ENCODE data around the gene JPH2.

Gene JPH2

DNA sequence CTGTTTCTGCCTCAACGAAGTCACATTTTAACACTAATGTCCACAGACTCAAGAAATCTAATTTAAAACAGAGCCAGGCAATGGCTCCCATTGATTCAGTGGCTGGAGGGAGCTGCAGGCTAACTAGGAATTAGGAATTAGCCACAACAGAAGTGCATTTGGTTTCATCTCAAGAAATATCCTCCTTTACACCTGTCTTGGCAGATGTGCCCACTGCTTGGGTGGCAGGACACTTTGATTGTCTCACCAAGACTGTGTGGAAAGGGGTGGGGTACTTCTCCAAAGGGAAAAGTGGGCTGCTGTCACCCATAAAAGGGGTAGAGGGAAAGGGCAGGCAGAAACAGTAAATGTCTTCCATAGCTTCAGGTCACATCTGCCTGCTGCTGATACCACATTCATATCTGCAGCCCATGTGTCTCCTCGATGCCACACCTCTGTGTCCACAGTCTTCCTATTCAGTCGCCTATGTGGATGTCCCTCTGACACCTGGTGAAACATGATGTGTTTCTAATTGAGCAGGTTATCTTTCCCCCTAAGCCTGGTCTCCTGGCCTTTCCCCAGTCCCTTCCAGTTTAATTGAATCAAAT lies 34.5 kb upstream of the JPH2 start:
- DNase-seq (ENCODE audit: insufficient read length, low spot score), result no peak
- no peak for FAIRE-seq
- TF ChIP-seq POLR2A (IDR thresholded peaks at IDR 0.05; ENCODE audit: low read depth, low read length), result no peak

DNA sequence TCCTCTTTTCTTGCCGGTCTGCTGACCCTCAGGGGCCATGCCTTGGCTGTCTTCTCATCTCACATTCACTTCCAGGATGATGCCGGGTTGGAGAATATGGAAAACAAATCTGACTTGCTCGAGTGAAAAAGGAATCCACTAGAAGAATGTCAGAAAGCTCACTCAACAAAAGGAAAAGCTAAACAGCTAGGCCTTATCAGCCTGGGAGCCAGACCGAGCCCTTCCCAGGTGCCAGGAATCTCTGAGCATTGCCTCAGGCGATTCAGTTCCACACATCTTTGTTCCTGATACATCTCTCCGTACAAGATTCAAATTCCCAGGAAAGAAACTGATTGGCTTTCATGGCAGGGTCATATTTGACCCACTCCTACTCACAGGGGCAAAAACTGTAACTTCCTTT lies 32.8 kb upstream of the JPH2 start:
- DNase-seq (ENCODE audit: insufficient read length, low spot score) (no peak), FAIRE-seq (no peak)
- no peak for TF ChIP-seq POLR2A (IDR thresholded peaks at IDR 0.05; ENCODE audit: low read depth, low read length)

DNA sequence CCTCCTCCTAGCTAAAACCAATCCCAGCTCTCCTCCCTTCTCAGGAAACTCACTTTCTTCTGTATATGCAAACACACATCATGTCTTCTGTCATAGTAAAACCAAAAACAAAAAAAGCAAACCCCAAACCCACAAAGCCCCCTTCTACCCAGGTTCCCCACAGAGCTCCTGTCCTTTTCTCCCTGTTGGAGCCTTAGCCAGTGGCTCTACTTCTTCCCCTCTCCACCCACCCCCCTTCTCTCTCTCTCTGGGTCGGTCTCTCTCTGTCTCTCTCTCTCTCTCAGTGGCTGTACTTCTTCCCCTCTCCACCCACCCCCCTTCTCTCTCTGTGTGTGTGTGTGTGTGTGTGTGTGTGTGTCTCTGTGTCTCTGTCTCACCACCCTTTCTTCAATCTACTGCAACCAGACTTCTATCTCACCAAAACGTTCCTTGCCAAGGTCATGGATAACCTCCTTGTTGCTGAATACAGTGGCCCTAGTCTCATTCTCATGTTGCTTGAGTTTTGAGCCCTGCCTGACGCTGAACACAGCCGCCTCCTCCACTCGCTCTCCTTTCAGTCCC lies 32.3 kb upstream of the JPH2 start:
- FAIRE-seq (no peak), DNase-seq (ENCODE audit: insufficient read length, low spot score) (no peak)
- no peak for TF ChIP-seq POLR2A (IDR thresholded peaks at IDR 0.05; ENCODE audit: low read depth, low read length)

DNA sequence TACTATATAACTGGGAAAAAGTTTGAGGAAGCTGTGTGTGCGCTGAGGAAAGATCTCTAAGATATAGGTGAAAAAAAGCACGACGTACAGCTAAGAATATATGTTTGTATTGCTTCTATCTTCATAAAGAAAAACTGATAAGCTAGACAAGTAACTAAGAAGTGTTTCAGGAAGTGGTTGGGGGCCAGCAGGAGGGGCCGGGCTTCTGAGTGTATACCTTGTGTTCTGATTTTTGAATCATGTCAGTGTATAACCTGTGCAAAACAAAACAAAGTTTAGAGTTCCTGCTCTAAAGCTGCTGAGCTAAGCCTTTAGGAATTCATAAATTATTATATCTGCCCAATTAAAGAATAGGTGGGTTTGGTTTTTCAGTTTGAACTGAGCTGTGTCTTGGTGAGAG lies 31.5 kb upstream of the JPH2 start:
- no peak for TF ChIP-seq POLR2A (IDR thresholded peaks at IDR 0.05; ENCODE audit: low read depth, low read length)
- DNase-seq (ENCODE audit: insufficient read length, low spot score), result no peak
- no peak for FAIRE-seq

DNA sequence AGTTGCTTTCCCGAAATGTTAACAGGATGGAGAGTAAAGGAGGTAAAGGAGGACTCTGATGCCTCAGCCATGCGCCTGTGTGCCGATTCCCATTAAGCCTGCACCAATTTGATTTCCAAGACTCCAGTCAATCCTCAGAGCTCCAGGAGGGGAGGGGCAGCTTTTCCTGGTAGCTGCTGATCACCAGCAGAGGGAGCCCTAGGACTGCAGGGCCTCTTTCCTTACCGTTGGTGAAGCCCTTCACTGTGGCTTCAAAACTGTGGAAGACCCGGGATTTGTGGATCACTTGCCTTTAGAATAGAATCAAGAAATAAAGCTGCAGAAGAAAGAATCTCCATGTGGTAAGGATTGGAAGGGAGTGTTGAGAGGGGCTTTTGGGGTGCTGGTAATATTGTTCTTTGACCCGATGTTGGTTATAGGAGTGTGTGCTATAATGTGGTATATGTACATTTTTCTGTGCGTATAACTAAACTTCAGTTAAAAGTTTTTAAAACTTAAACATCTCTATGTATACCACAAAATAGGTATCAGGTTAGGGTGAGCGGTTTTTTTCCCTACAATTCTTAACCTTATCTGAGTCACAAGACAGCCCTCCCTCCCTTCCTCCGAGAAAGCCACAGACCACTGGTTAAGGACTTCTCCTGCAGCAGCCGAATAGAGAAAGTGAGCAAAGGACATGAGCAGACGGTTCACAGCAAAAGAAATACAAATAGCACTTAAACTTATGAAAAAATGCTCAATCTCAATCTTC lies 30.5 kb upstream of the JPH2 start:
- DNase-seq (ENCODE audit: insufficient read length, low spot score), result peak; percentile 51
- no peak for TF ChIP-seq POLR2A (IDR thresholded peaks at IDR 0.05; ENCODE audit: low read depth, low read length)
- FAIRE-seq, result no peak

DNA sequence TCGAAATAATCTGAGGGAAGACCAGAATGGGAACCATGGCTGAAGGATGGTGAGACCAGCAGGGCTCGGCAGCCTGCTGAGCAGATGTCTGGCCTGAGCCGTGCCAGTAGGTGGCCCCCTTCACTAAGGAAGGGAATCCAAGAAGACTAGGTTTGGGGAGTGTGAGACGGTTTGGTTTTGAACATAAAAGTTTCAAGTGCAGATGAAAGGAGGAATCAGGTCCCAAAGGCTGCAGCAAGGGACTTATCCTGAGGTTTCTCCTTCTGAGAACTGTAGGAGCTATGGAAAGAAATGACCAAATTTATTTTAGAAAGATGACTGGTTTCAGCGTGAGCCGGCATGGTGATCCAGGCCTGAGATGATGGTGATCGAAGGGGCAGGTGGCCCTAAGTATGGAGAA lies 28.1 kb upstream of the JPH2 start:
- no peak for TF ChIP-seq POLR2A (IDR thresholded peaks at IDR 0.05; ENCODE audit: low read depth, low read length)
- no peak for FAIRE-seq
- DNase-seq (ENCODE audit: insufficient read length, low spot score), result no peak

DNA sequence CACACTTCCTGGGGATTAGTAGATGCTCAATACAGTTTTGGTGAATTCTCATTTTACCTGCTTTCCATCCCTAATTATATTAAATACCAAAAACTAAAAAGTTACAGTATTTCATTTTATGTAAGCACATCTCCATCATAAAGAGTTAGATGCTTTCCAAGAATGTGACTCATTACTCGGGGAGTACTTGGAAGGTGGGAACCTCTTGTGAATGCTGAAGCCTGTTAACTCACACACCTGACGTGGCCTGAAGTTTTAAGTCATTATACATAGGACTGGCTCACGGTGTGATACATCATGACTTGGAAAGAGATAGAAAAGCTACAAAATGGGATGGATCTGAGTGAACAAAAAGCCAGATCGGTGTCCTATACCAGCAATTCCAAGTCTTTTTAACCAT lies 25.8 kb upstream of the JPH2 start:
- TF ChIP-seq POLR2A (IDR thresholded peaks at IDR 0.05; ENCODE audit: low read depth, low read length), result no peak
- DNase-seq (ENCODE audit: insufficient read length, low spot score) (no peak), FAIRE-seq (no peak)

DNA sequence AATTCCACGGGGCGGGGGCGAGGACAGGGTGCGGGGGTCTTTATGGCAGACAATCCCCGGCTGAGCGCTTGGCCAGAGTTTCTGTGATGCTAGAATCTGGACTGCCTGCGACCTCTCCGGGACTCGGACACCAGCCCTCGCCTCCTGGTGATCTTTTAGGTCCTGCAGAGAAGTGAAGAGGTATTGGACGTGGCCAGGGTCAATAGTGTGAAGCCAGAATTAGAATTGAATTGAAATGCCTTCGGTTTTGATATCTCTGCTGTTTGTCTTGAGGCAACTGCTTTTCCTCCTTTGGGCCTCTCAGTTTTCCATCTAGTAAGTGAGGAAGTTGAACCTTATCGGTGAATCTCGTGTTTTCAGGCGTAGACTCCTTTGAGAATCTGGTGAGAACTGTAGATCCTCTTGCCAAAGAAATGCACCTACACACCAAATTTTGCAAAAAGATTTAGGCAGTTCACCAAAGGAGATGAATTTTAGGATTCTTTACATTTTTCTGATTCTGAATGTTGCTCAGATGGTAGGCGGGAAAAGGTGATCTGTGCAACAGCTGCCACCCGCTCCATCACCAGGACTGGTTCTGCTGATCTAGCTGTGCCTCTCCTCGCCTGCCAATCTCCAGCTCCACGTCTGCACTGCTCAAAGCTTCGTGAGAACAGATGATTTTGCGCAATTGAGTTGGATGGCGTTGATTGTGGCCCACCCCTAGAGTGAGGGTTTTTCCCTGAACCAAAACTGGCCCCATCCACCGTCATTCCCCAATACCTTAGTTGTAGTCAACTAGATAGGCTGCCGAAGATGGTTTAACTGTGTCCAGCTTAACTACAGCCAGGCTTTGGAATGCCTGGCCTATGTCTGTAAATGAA lies 24.4 kb upstream of the JPH2 start:
- DNase-seq (ENCODE audit: insufficient read length, low spot score) (no peak), FAIRE-seq (no peak)
- TF ChIP-seq POLR2A (IDR thresholded peaks at IDR 0.05; ENCODE audit: low read depth, low read length), result no peak

DNA sequence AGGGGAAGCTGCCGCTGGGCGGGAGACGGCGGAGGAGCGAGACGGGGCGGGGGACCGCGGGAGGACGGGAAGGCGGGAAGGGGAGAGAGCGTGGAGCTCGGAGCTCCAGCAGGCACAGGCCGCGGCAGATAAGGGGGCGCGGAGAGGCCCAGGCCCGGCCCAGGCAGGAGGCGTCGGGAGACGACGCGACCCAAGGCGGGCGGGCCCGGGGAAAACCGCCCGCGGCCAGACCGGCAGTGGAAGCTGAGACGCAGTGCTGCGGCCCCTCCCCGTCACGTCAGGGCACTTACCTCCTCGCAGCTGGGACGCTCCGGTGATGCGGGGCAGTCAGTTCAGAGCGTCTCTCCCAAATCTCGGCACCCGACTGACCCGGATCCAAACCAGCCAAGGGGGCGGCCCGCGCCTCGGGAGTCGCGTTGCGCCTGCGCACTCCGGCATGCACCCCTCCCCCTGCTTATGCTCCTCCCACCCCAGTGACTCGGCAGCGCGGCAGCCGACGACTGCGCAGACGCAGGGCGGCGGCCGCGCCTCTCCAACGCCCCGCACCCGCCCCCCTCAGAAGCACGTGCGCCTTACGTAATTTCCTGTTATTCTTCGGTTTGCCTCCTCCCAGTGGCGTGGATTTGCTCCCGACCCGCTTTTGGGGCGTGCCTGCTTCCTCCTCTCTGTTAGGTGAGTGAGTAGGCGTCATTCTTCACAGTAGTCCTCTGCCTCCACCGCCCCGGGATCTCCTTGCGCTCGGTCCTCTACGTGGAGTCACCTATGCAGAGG lies 23.6 kb upstream of the JPH2 start, which contains the start of gene OSER1:
Gene OSER1 (minus strand): TSS at position 366 of the 771 bp plus-strand sequence. CDS start 3,814 bp downstream, outside the sequence.
- DNase-seq (ENCODE audit: insufficient read length, low spot score) (peak; percentile 92), FAIRE-seq (peak; percentile 67)
- TF ChIP-seq POLR2A (IDR thresholded peaks at IDR 0.05; ENCODE audit: low read depth, low read length), result peak; percentile 93

DNA sequence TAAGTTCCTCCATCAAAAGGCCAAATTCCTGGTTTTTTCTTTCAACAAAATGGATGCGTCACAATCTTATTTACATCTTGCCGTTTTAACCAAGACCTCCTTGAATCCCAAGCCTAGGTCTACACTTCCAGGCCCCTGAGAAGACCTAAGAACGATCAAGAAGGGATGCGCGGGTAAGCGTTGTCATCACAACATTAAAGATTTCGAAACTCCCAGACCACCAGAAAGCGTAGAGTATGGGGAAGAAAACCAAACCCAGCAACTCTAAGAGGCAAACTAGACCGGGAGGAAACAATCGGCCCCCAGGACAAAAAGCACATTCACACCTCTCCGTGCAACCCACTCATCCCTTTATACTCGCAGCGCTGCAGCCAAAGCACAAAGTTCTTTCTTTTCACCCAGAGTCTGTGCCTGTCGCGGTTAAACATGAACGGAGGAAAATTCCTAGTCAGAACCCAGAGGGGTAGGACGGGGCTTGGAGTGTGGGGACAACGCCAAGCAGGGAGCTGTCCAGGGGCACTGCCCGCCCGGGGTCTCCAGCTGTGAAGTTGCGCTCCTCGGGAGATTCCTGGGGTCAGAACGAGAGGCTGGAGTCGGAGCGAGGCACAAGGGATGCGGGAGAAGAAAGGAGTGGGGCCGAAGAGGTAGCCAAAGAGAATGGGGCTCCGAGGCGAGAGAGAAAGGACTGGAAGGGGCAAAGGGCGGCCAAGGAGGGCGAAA lies 22.9 kb upstream of the JPH2 start:
- TF ChIP-seq POLR2A (IDR thresholded peaks at IDR 0.05; ENCODE audit: low read depth, low read length), result no peak
- no peak for FAIRE-seq
- DNase-seq (ENCODE audit: insufficient read length, low spot score), result no peak

DNA sequence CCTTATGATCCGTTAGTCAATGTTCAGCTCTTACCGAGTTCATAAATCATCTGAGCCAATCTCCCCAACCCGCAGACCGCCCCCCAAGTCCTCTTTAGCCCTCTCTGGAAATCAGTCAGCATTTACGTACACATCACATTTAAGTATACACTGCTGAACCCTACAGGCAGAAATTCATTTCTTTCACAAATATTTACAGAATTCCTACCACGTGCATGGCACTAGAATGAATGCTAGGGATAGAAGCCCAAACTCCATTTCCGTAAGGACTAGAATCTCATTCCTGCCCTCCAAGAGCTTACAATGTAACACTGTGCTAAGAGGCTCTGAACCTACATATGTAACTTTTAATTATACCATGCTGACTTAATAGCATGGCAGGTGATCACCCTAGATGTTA lies 21.8 kb upstream of the JPH2 start:
- FAIRE-seq, result no peak

DNA sequence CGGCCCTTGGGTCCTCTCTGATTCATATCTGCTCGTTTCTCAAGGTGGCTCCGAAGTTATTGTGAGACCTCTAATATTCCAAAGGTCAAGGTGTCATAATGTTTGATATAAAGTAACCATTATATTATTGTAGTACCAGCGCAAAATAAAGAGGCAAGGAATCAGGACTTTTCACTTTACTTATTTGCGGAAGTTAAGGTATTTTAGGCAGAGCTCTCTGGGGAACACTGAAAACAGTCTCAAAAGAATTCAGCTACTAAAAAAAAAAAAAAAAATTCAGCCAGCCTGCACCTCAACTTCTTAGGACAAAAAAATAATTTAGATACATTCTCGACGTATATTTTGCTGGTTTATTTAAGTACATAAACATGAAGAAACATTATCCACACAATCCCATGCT lies 21.2 kb upstream of the JPH2 start:
- DNase-seq (ENCODE audit: insufficient read length, low spot score) (no peak), FAIRE-seq (no peak)
- no peak for TF ChIP-seq POLR2A (IDR thresholded peaks at IDR 0.05; ENCODE audit: low read depth, low read length)

More for the DNA sequence above, 21.8 kb upstream of the JPH2 start:
- DNase-seq (ENCODE audit: insufficient read length, low spot score), result no peak
- TF ChIP-seq POLR2A (IDR thresholded peaks at IDR 0.05; ENCODE audit: low read depth, low read length), result no peak

All from H54 (cell line).